Osteocyte (in vitro differentiated cells): ENCODE results near the gene CAD. TPM values are rescaled to one million over a fixed set of nuclear protein-coding genes. Genes with fewer than 3 reads are reported as not detected.

Experiments used
- DNase-seq: peaks from one replicate; pipeline ENCODE4 v3.0.0; 2021; ENCODE audit warnings: mixed read lengths; ENCODE audit not compliant: unreplicated experiment; ENCODE audit errors: extremely low spot score
- H3K27ac Mint-ChIP-seq: one replicate; pipeline ENCODE4 v1.8.0; 2021; ENCODE audit warnings: mild to moderate bottlenecking, mixed read lengths; ENCODE audit not compliant: unreplicated experiment
- H3K27me3 Mint-ChIP-seq: one replicate; pipeline ENCODE4 v1.8.0; 2021; ENCODE audit warnings: mixed read lengths; ENCODE audit not compliant: unreplicated experiment
- H3K36me3 Mint-ChIP-seq: one replicate; pipeline ENCODE4 v1.8.0; 2021; ENCODE audit warnings: mixed read lengths; ENCODE audit not compliant: unreplicated experiment
- H3K4me1 Mint-ChIP-seq: one replicate; pipeline ENCODE4 v1.8.0; 2021; ENCODE audit warnings: mixed read lengths; ENCODE audit not compliant: unreplicated experiment
- H3K4me3 Mint-ChIP-seq: one replicate; pipeline ENCODE4 v1.8.0; 2021; ENCODE audit warnings: mild to moderate bottlenecking, moderate library complexity, mixed read lengths; ENCODE audit not compliant: unreplicated experiment
- H3K9me3 Mint-ChIP-seq: one replicate; pipeline ENCODE4 v1.8.0; 2021; ENCODE audit warnings: mixed read lengths; ENCODE audit not compliant: unreplicated experiment
- total RNA-seq: library from RNA; stranded (reverse); gene quantifications from 2 replicates; pipeline ENCODE4 v1.2.1, GENCODE V29; 2021
- TF ChIP-seq, protein P1 (sequence below): fragments of 200-600 bp; sonication (generic); IDR thresholded peaks from 2 replicates; pipeline ENCODE4 v1.5.0; 2021; ENCODE audit warnings: antibody characterized with exemption, mild to moderate bottlenecking, moderate library complexity

The CAD gene
- total RNA-seq, 1 donor from 2014 or later = 72.6 TPM

DNA sequence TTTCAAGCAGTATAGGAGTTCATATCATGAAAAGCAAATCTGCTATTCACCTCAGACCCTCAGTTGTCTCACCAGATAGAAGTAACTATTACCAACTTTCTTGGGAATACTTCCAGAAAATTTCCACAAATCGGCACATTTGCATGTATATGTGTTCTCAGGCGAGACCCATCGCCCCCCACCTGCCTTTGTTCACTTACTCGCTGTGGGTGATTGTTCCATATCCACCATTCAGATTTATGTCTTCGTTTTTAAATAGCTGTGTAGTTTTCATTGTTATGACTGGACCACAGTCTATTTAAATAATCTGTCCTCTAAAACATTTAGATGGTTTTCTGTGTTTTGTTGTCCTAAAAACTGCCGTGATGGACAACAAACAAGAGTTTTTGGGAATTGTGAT, 68.3 kb downstream of the CAD start:
- TF ChIP-seq, protein P1, sequence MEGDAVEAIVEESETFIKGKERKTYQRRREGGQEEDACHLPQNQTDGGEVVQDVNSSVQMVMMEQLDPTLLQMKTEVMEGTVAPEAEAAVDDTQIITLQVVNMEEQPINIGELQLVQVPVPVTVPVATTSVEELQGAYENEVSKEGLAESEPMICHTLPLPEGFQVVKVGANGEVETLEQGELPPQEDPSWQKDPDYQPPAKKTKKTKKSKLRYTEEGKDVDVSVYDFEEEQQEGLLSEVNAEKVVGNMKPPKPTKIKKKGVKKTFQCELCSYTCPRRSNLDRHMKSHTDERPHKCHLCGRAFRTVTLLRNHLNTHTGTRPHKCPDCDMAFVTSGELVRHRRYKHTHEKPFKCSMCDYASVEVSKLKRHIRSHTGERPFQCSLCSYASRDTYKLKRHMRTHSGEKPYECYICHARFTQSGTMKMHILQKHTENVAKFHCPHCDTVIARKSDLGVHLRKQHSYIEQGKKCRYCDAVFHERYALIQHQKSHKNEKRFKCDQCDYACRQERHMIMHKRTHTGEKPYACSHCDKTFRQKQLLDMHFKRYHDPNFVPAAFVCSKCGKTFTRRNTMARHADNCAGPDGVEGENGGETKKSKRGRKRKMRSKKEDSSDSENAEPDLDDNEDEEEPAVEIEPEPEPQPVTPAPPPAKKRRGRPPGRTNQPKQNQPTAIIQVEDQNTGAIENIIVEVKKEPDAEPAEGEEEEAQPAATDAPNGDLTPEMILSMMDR = no peak
- H3K9me3 Mint-ChIP-seq = no peaks in the 10 kb centered on the region
- peaks cover 84% of the 10 kb centered on the region for H3K27me3 Mint-ChIP-seq
- H3K4me3 Mint-ChIP-seq = no peak overlapping the region
- DNase-seq = no peak
- H3K27ac Mint-ChIP-seq = no peak overlapping the region
- no peaks in the 10 kb centered on the region for H3K36me3 Mint-ChIP-seq
- no peaks in the 10 kb centered on the region for H3K4me1 Mint-ChIP-seq

DNA sequence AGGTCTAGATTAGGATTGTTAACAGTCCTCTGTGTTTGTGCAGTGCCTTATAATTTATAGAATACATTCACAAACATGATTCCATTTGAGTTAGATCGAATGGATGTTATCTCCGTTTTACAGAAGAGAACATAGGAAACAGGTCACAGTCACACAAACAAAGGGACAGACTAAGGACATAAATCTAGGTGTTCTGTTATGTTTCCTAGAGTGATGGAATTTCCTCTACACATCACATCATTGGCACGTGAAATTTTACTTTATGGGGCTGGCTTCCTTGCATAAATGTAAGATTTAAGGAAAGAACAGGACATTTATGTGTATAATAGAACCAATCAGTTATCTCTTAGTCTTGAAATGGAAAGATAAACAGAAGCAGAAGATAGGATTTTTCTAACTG, 71.4 kb downstream of the CAD start:
- TF ChIP-seq, protein P1 = no peak

DNA sequence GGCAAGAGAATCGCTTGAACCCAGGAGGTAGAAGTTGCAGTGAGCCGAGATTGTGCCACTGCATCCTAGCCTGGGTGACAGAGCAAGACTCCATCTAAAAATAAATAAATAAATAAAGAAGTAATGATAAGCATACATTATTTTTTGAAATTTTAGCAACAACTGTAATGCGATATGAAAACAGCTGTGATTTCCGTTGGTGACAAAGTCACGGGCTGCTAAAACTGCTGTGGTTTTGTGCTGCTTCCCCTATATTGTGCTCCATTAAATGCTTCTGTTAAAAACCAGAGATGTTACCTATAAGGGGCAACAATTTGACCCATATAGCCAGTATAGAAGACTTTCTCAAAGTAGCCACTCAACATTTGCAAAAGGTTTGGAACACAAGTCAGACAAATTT, 73.4 kb downstream of the CAD start:
- H3K4me1 Mint-ChIP-seq = peaks cover 16% of the 10 kb centered on the region
- H3K9me3 Mint-ChIP-seq = no peaks in the 10 kb centered on the region
- no peaks in the 10 kb centered on the region for H3K36me3 Mint-ChIP-seq
- peaks cover 56% of the 10 kb centered on the region for H3K27me3 Mint-ChIP-seq
- TF ChIP-seq, protein P1 = no peak
- H3K4me3 Mint-ChIP-seq = no peak overlapping the region
- DNase-seq = no peak
- H3K27ac Mint-ChIP-seq = no peak overlapping the region

More for the DNA sequence above, 71.4 kb downstream of the CAD start:
- no peaks in the 10 kb centered on the region for H3K36me3 Mint-ChIP-seq
- H3K9me3 Mint-ChIP-seq = no peaks in the 10 kb centered on the region
- no peak overlapping the region for H3K27ac Mint-ChIP-seq
- peaks cover 9% of the 10 kb centered on the region for H3K4me1 Mint-ChIP-seq
- no peak for DNase-seq
- peaks cover 71% of the 10 kb centered on the region for H3K27me3 Mint-ChIP-seq
- no peak overlapping the region for H3K4me3 Mint-ChIP-seq

DNA sequence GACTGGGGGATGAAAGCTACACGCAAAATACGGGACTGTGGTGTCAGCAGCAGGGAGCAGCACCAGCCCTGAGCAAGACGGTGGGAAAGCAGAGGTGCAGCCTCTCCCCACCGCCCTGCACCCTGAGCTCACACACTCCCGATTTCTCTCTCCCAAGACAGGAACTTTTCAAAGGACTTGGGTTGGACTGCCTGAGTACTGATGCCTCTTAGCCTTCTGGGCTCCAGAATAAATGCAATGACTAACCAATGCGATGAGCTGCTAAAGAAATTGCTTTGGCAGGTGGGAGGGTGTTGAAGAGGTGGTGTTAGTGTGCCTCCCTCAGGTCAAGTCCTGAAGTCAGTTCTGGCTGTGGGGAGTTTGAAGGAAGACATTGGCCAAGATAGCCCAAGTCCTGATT, 74.7 kb downstream of the CAD start:
- Mint-ChIP-seq H3K4me1 (peaks cover 16% of the 10 kb centered on the region), H3K9me3 (no peaks in the 10 kb centered on the region), H3K27me3 (peaks cover 54% of the 10 kb centered on the region), H3K36me3 (no peaks in the 10 kb centered on the region), H3K4me3 (no peak overlapping the region), H3K27ac (no peak overlapping the region)
- TF ChIP-seq, protein P1 = no peak
- no peak for DNase-seq

Other genes starting within 250 kb of the CAD start
- 9.4 and 9.5 TPM in 2 replicates for gene MAPRE3, start 246.7 kb upstream of the CAD start, total RNA-seq
- 116 and 118 TPM in 2 replicates for gene TMEM214, start 184.4 kb upstream of the CAD start, total RNA-seq
- gene AGBL5, start 165.7 kb upstream of the CAD start, total RNA-seq = 23.4 and 23.9 TPM in 2 replicates
- 369 and 380 TPM in 2 replicates for gene OST4, start 145.7 kb upstream of the CAD start, total RNA-seq
- gene EMILIN1, start 138.8 kb upstream of the CAD start, total RNA-seq = 206 and 212 TPM in 2 replicates
- gene KHK, start 130.6 kb upstream of the CAD start, total RNA-seq = 2.0 and 2.4 TPM in 2 replicates
- gene CGREF1, start 98.2 kb upstream of the CAD start, total RNA-seq = 1.2 and 1.9 TPM in 2 replicates
- 0.48 TPM in 1 of 2 replicates, not detected in the other for gene ABHD1, start 93.6 kb upstream of the CAD start, total RNA-seq
- 42.7 and 46.3 TPM in 2 replicates for gene PREB, start 82.7 kb upstream of the CAD start, total RNA-seq
- gene PRR30, start 78.0 kb upstream of the CAD start, total RNA-seq = not detected in 2 replicates
- not detected in 2 replicates for gene TCF23, start 68.4 kb upstream of the CAD start, total RNA-seq
- gene ATRAID, start 5.3 kb upstream of the CAD start, total RNA-seq = 117 and 125 TPM in 2 replicates
- 33.2 and 33.3 TPM in 2 replicates for gene SLC5A6, start 5.1 kb upstream of the CAD start, total RNA-seq
- gene SLC30A3, start 45.7 kb downstream of the CAD start, total RNA-seq = not detected in 2 replicates
- gene DNAJC5G, start 58.1 kb downstream of the CAD start, total RNA-seq = not detected in 2 replicates
- gene TRIM54, start 65.1 kb downstream of the CAD start, total RNA-seq = not detected in 2 replicates
- gene UCN, start 91.1 kb downstream of the CAD start, total RNA-seq = 2.6 and 4.1 TPM in 2 replicates
- gene MPV17, start 105.7 kb downstream of the CAD start, total RNA-seq = 76.0 and 85.5 TPM in 2 replicates
- 57.4 and 59.4 TPM in 2 replicates for gene GTF3C2, start 139.4 kb downstream of the CAD start, total RNA-seq
- 50.0 and 50.4 TPM in 2 replicates for gene EIF2B4, start 153.0 kb downstream of the CAD start, total RNA-seq
- gene SNX17, start 153.2 kb downstream of the CAD start, total RNA-seq = 124 and 134 TPM in 2 replicates
- gene ZNF513, start 163.4 kb downstream of the CAD start, total RNA-seq = 15.7 and 19.1 TPM in 2 replicates
- 70.7 and 74.2 TPM in 2 replicates for gene PPM1G, start 192.2 kb downstream of the CAD start, total RNA-seq
- 129 and 137 TPM in 2 replicates for gene NRBP1, start 211.3 kb downstream of the CAD start, total RNA-seq
- 2.3 and 3.2 TPM in 2 replicates for gene KRTCAP3, start 225.0 kb downstream of the CAD start, total RNA-seq